Endothelial cell of umbilical vein (primary cell): ENCODE results near the gene LYSMD4. TPM values are rescaled to one million over a fixed set of nuclear protein-coding genes. Genes with fewer than 3 reads are reported as not detected.

Source experiments
- BruUV-seq: library from RNA; stranded (reverse); fragments of 400-500 nt; replicated peaks from 2 replicates; lab custom pipeline; 2021; lab: Mats Ljungman, UMichigan
- CTCF ChIA-PET: fragments of 300-600, 350-600 bp; sonication (Branson Sonifier 250); formaldehyde crosslinking; loops from one replicate; lab custom pipeline; 2021; ENCODE audit warnings: antibody characterized with exemption, inconsistent platforms; lab: Charles Lee
- POLR2A ChIA-PET: fragments of 300-600, 350-600 bp; sonication (Branson Sonifier 250); formaldehyde crosslinking; loops from one replicate; lab custom pipeline; 2021; ENCODE audit warnings: antibody characterized with exemption, inconsistent platforms; lab: Charles Lee
- DNase-seq: peaks from one replicate; pipeline ENCODE4 v3.0.0-alpha.2; 2011; ENCODE audit warnings: low read depth, low spot score
- FAIRE-seq: peaks from 2 replicates; lab custom pipeline; 2011; peaks lifted over from hg19 to GRCh38; lab: Jason Lieb, UNC
- H2AFZ ChIP-seq: 2 replicates; pipeline ENCODE4 v1.6.0; 2012; ENCODE audit warnings: low read depth, low read length, control low read depth, inconsistent platforms
- H3K27ac ChIP-seq: 2 replicates; pipeline ENCODE4 v1.5.1; 2011; ENCODE audit warnings: low read depth, mild to moderate bottlenecking, control low read depth, low read length, moderate library complexity; ENCODE audit not compliant: insufficient read depth
- H3K27me3 ChIP-seq, 2 experiments: 2 replicates each; pipeline versions ENCODE4 v1.6.0 to v1.6.1; 2011; ENCODE audit warnings: low read length in 2 of 2, mixed read lengths in 1 of 2; ENCODE audit not compliant: control insufficient read depth in 2 of 2, insufficient read depth in 2 of 2
- H3K36me3 ChIP-seq, 2 experiments: 2 replicates in 1 of 2; 3 replicates in 1 of 2; pipeline ENCODE4 v1.5.1; 2011; ENCODE audit warnings: low read length in 2 of 2, mild to moderate bottlenecking in 1 of 2, moderate library complexity in 1 of 2; ENCODE audit not compliant: control insufficient read depth in 2 of 2, insufficient read depth in 2 of 2; ENCODE audit errors: extremely low read depth in 1 of 2
- H3K4me1 ChIP-seq: 3 replicates; pipeline ENCODE4 v1.5.1; 2011; ENCODE audit warnings: mild to moderate bottlenecking, low read length; ENCODE audit not compliant: control insufficient read depth, insufficient read depth; ENCODE audit errors: extremely low read depth
- H3K4me2 ChIP-seq: 2 replicates; pipeline ENCODE4 v1.6.1; 2011; ENCODE audit warnings: low read length, control low read depth, mixed read lengths; ENCODE audit not compliant: insufficient read depth
- H3K4me3 ChIP-seq, 3 experiments: fragments of 200-600 bp in 1 of 3; sonication (generic), shearing (Covaris generic) in 1 of 3; replicated peaks in 1 of 3; 2 replicates each; pipeline ENCODE4 v1.5.1; 2011 to 2016; ENCODE audit warnings: control low read depth in 3 of 3, low read length in 3 of 3, mild to moderate bottlenecking in 2 of 3, inconsistent platforms in 1 of 3, low read depth in 1 of 3, moderate library complexity in 1 of 3; ENCODE audit not compliant: insufficient read depth in 1 of 3
- H3K79me2 ChIP-seq: 2 replicates; pipeline ENCODE4 v1.6.0; 2012; ENCODE audit warnings: low read length, inconsistent platforms; ENCODE audit not compliant: control insufficient read depth, insufficient read depth
- H3K9ac ChIP-seq: replicated peaks from 2 replicates; pipeline ENCODE3; 2011; ENCODE audit warnings: low read length, control low read depth; ENCODE audit not compliant: insufficient read depth; ENCODE audit errors: extremely low read depth
- H3K9me1 ChIP-seq: replicated peaks from 3 replicates; pipeline ENCODE4 v1.6.0; 2011; ENCODE audit warnings: mild to moderate bottlenecking, low read length; ENCODE audit not compliant: control insufficient read depth, insufficient read depth; ENCODE audit errors: extremely low read depth
- H3K9me3 ChIP-seq: replicated peaks from 2 replicates; pipeline ENCODE4 v1.5.1; 2012; ENCODE audit warnings: low read length, inconsistent platforms; ENCODE audit not compliant: control insufficient read depth, insufficient read depth
- H4K20me1 ChIP-seq: replicated peaks from 2 replicates; pipeline ENCODE3; 2011; ENCODE audit warnings: mild to moderate bottlenecking, low read length; ENCODE audit not compliant: control insufficient read depth, insufficient read depth; ENCODE audit errors: extremely low read depth
- CTCF ChIP-seq, 2 donors: IDR thresholded peaks; 1 replicate in 1 of 2; 2 replicates in 1 of 2; pipeline ENCODE4 v1.5.1; 2011; ENCODE audit warnings: low read length in 2 of 2, mild to moderate bottlenecking in 2 of 2, moderate library complexity in 2 of 2, control low read depth in 1 of 2, inconsistent platforms in 1 of 2, low read depth in 1 of 2; ENCODE audit not compliant: insufficient read depth in 1 of 2; ENCODE audit errors: extremely low read depth in 1 of 2
- EZH2 ChIP-seq: IDR thresholded peaks from 2 replicates; pipeline ENCODE4 v1.6.1; 2012; ENCODE audit warnings: borderline replicate concordance, low read depth, mild to moderate bottlenecking, moderate library complexity, low read length, inconsistent platforms; ENCODE audit not compliant: severe bottlenecking
- FOS ChIP-seq: IDR thresholded peaks from 2 replicates; pipeline ENCODE4 v1.6.1; 2011; ENCODE audit warnings: mild to moderate bottlenecking, low read length, moderate library complexity, borderline replicate concordance; ENCODE audit not compliant: insufficient read depth
- GATA2 ChIP-seq: IDR thresholded peaks from 2 replicates; pipeline ENCODE4 v1.7.0; 2011; ENCODE audit warnings: low read depth, mild to moderate bottlenecking, moderate library complexity, mixed read lengths, low read length; ENCODE audit not compliant: insufficient read length, insufficient read depth
- JUN ChIP-seq: IDR thresholded peaks from 2 replicates; pipeline ENCODE4 v1.6.1; 2011; ENCODE audit warnings: borderline replicate concordance, low read depth; ENCODE audit not compliant: insufficient read length, insufficient read depth
- MAX ChIP-seq: IDR thresholded peaks from 2 replicates; pipeline ENCODE4 v1.6.1; 2011; ENCODE audit not compliant: insufficient read depth, insufficient read length
- MYC ChIP-seq: IDR thresholded peaks from one replicate; pipeline ENCODE4 v1.6.1; 2011; ENCODE audit warnings: mild to moderate bottlenecking, low read depth, low read length
- POLR2A ChIP-seq: IDR thresholded peaks from 2 replicates; pipeline ENCODE4 v1.6.1; 2012; ENCODE audit warnings: low read depth, mild to moderate bottlenecking, control low read depth, low read length
- POLR2AphosphoS5 ChIP-seq: IDR thresholded peaks from 2 replicates; pipeline ENCODE4 v1.6.1; 2012; ENCODE audit warnings: low read depth, mild to moderate bottlenecking, control low read depth, low read length, moderate library complexity; ENCODE audit not compliant: insufficient read depth
- dilution Hi-C: fragments of 300-500 bp; cut with MboI; formaldehyde crosslinking; loops from one replicate; pipeline ENCODE4 v1.15.0; 2019; ENCODE audit warnings: low sequenced_read_pairs; ENCODE audit not compliant: extremely low pct_ligation_motif_present
- intact Hi-C: fragments of 100-400 bp; cut with micrococcal nuclease; formaldehyde crosslinking; loops from one replicate; pipeline ENCODE4 v1.10.0; 2022
- polyA plus RNA-seq, 4 experiments: library from polyadenylated mRNA; depleted of rRNA in 3 of 4; stranded (reverse) in 3 of 4; unstranded in 1 of 4; fragments of >200 nt; gene quantifications; 2 replicates each; pipeline versions ENCODE4 v1.2.1 to v1.2.3, GENCODE V29; 2011 to 2012; ENCODE audit warnings: missing spikeins in 1 of 4
- total RNA-seq: library from RNA; stranded (reverse); gene quantifications from 2 replicates; pipeline ENCODE4 v1.2.3, GENCODE V29; 2021

LYSMD4 gene
- total and polyA plus RNA-seq, 2 donors (not counting 3 experiments of a cell fraction or from before 2014, with no cell fraction given), result 7.0 to 7.1 TPM

- CTCF ChIA-PET, result interaction anchor here (0.9 to 1.3 kb wide), 2 partner anchors 17 to 449 kb away, joined by 3 to 4 read pairs; no protein-coding TSS in a partner anchor
- Histone ChIP-seq H3K4me1 (no peaks in the 10 kb centered on the region), H3K36me3 (no peaks in the 10 kb centered on the region), H3K27ac (no peak overlapping the region), H3K4me2 (no peak overlapping the region), H3K79me2 (no peaks in the 10 kb centered on the region), H3K9me1 (no peaks in the 10 kb centered on the region), H2AFZ (no peak overlapping the region), H4K20me1 (no peaks in the 10 kb centered on the region), H3K4me3 (no peak overlapping the region), H3K27me3 (no peaks in the 10 kb centered on the region), H3K9ac (no peak overlapping the region), H3K9me3 (no peaks in the 10 kb centered on the region)
- DNase-seq (no peak), FAIRE-seq (no peak)
- dilution Hi-C loops, result loop anchor here (25.0 kb wide), 1 partner anchor 435 kb away; no protein-coding TSS in a partner anchor
- TF ChIP-seq MAX (no peak), CTCF (IDR thresholded peaks at IDR 0.05; ENCODE audit: extremely low read depth in 1 of 2, insufficient read depth in 1 of 2, low read depth in 1 of 2, low read length in 2 of 2) (no peak), JUN (no peak), FOS (no peak), POLR2AphosphoS5 (no peak), POLR2A (no peak), EZH2 (no peak), GATA2 (no peak), MYC (no peak)
- no TSS peak for BruUV-seq
- intact Hi-C loops, result no loop called here
- POLR2A ChIA-PET, result no interaction called here
Observed at GRCh38 chr15:99721896-99722295, 11.3 kb downstream of the LYSMD4 start.
